ENCODE results near the gene C1orf198. TPM values are rescaled to one million over a fixed set of nuclear protein-coding genes. Genes with fewer than 3 reads are reported as not detected.

C1orf198 gene
- total RNA-seq, 1 donor from 2014 or later, result 22.2 TPM

- no peaks in the 10 kb centered on the region for H3K9me3 Mint-ChIP-seq (ENCODE audit: unreplicated experiment)
- no peaks in the 10 kb centered on the region for H3K4me1 Mint-ChIP-seq (ENCODE audit: unreplicated experiment)
- H3K27me3 Mint-ChIP-seq (ENCODE audit: unreplicated experiment), result no peaks in the 10 kb centered on the region
- no peak overlapping the region for H3K4me3 Mint-ChIP-seq (ENCODE audit: unreplicated experiment)
- TF ChIP-seq CTCF (IDR thresholded peaks at IDR 0.05; ENCODE audit: unreplicated experiment), result no peak
- no peaks in the 10 kb centered on the region for H3K36me3 Mint-ChIP-seq (ENCODE audit: low read depth, unreplicated experiment)
- no peak for DNase-seq (ENCODE audit: low spot score)
- H3K27ac Mint-ChIP-seq (ENCODE audit: unreplicated experiment), result no peak overlapping the region
Measured at GRCh38 chr1:230809256-230809990, 58.9 kb downstream of the C1orf198 start.

GRCh38 chr1:230808281-230808872 is 59.9 kb downstream of the C1orf198 start:
- no peak overlapping the region for H3K4me3 Mint-ChIP-seq (ENCODE audit: unreplicated experiment)
- TF ChIP-seq CTCF (IDR thresholded peaks at IDR 0.05; ENCODE audit: unreplicated experiment), result no peak
- H3K4me1 Mint-ChIP-seq (ENCODE audit: unreplicated experiment), result no peaks in the 10 kb centered on the region
- no peaks in the 10 kb centered on the region for H3K27me3 Mint-ChIP-seq (ENCODE audit: unreplicated experiment)
- no peaks in the 10 kb centered on the region for H3K36me3 Mint-ChIP-seq (ENCODE audit: low read depth, unreplicated experiment)
- no peaks in the 10 kb centered on the region for H3K9me3 Mint-ChIP-seq (ENCODE audit: unreplicated experiment)
- no peak for DNase-seq (ENCODE audit: low spot score)
- H3K27ac Mint-ChIP-seq (ENCODE audit: unreplicated experiment), result no peak overlapping the region

- Mint-ChIP-seq H3K27ac (ENCODE audit: unreplicated experiment) (no peak overlapping the region), H3K27me3 (ENCODE audit: unreplicated experiment) (no peaks in the 10 kb centered on the region), H3K4me1 (ENCODE audit: unreplicated experiment) (no peaks in the 10 kb centered on the region), H3K9me3 (ENCODE audit: unreplicated experiment) (no peaks in the 10 kb centered on the region), H3K36me3 (ENCODE audit: low read depth, unreplicated experiment) (no peaks in the 10 kb centered on the region), H3K4me3 (ENCODE audit: unreplicated experiment) (no peak overlapping the region)
- TF ChIP-seq CTCF (IDR thresholded peaks at IDR 0.05; ENCODE audit: unreplicated experiment), result no peak
- DNase-seq (ENCODE audit: low spot score), result no peak
Measured at GRCh38 chr1:230807561-230808280, 60.6 kb downstream of the C1orf198 start.

GRCh38 chr1:230807029-230807428 is 61.3 kb downstream of the C1orf198 start:
- TF ChIP-seq CTCF (IDR thresholded peaks at IDR 0.05; ENCODE audit: unreplicated experiment), result no peak
- Mint-ChIP-seq H3K4me1 (ENCODE audit: unreplicated experiment) (no peaks in the 10 kb centered on the region), H3K36me3 (ENCODE audit: low read depth, unreplicated experiment) (no peaks in the 10 kb centered on the region), H3K9me3 (ENCODE audit: unreplicated experiment) (no peaks in the 10 kb centered on the region), H3K27me3 (ENCODE audit: unreplicated experiment) (no peaks in the 10 kb centered on the region), H3K4me3 (ENCODE audit: unreplicated experiment) (no peak overlapping the region), H3K27ac (ENCODE audit: unreplicated experiment) (no peak overlapping the region)
- DNase-seq (ENCODE audit: low spot score), result no peak

- DNase-seq (ENCODE audit: low spot score), result no peak
- no peaks in the 10 kb centered on the region for H3K4me1 Mint-ChIP-seq (ENCODE audit: unreplicated experiment)
- no peaks in the 10 kb centered on the region for H3K9me3 Mint-ChIP-seq (ENCODE audit: unreplicated experiment)
- no peak overlapping the region for H3K4me3 Mint-ChIP-seq (ENCODE audit: unreplicated experiment)
- no peaks in the 10 kb centered on the region for H3K36me3 Mint-ChIP-seq (ENCODE audit: low read depth, unreplicated experiment)
- no peak for TF ChIP-seq CTCF (IDR thresholded peaks at IDR 0.05; ENCODE audit: unreplicated experiment)
- no peaks in the 10 kb centered on the region for H3K27me3 Mint-ChIP-seq (ENCODE audit: unreplicated experiment)
- H3K27ac Mint-ChIP-seq (ENCODE audit: unreplicated experiment), result no peak overlapping the region
Measured at GRCh38 chr1:230806552-230806951, 61.8 kb downstream of the C1orf198 start.
